Measurements from ENCODE around the gene WDR77. TPM values are rescaled to one million over a fixed set of nuclear protein-coding genes. Genes with fewer than 3 reads are reported as not detected.

The WDR77 gene
- polyA plus RNA-seq, 3 donors = 26.4 to 62.2 (median 28.1) TPM

DNA sequence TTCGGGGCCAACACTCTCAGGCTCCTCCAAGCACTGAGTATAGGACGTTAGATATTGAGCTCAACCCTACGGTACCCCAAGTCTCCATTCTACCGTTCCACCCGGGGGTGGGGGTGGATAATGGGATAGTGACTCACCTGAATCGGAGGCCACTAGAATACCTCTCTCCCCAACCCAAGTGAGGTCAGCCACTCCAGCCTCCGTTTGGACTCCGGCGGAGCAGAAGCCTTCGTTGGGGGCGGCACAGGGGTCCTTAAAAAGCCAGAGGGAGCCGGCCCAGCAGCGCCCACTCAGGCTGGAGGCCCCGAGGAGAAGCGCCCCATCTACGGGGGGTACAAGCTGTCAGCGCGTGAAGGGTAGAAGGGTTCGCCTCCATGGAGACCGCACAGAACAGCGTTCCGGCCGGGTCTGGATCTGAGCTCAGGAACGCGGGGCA lies 556 bp downstream of the WDR77 start:
- peak in 1 of 3 donors; percentile 23 for DNase-seq
- H3K36me3 Mint-ChIP-seq = peaks cover 54 to 58% of the 10 kb centered on the region in 2 donors

DNA sequence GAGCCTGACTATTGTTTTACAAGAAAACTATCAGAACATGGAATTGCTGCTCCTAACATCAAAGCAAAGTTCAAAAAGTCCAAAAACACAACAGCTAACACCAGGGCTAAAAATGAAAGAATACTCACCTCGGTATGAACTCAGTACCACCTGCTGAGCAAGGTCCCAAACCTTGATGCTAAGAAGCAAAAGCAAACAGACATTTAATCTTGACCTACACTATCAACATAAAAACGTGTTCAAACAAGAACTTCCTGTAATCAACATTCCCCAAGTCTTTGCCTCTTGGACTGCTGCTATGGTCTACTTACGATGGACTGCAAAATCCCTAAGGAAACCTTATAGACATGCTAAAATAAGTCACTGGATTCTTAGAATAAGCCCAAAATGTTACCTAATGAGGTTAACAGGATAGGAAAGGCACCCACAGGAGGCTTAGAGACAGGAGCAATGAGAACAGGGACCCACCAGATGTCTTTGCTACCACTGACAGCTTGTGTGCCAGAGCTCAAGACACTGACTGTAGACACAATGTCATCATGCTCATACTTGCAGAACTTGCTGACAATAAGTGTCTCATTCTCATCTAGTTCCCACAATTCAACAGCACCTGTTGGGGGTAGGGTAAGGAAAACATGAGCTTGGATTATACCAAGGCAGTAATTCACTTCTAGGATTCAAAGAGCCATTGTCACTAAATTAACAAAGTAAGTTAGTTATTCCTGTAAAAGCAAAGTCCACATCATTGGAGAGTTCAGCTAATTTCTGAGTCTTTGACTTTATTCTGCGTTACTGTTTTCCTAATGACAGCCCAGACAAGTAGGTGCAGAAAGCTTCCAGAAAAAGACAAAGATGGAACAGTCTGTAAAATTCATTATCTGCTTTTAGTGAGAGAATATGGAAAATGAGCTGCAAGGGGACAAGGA lies 1.8 kb downstream of the WDR77 start:
- peaks cover 57 to 65% of the 10 kb centered on the region in 2 donors for H3K36me3 Mint-ChIP-seq
- Histone ChIP-seq H3K4me2 (replicated peaks; ENCODE audit: extremely low read depth, low read length, poor library complexity, severe bottlenecking) (peak overlapping the region; percentile 2), H3K27me3 (ENCODE audit: control insufficient read depth in 2 of 2, insufficient read depth in 2 of 2, low read length in 2 of 2) (no peaks in the 10 kb centered on the region), H3K4me3 (replicated peaks in 1 of 3; ENCODE audit: low read depth in 2 of 3, low read length in 3 of 3) (peak overlapping the region in 1 of 3 experiments; percentile 94), H3K9ac (ENCODE audit: insufficient read depth, low read length, poor library complexity, severe bottlenecking) (no peak overlapping the region), H4K20me1 (ENCODE audit: insufficient read depth, low read length) (peaks cover 9% of the 10 kb centered on the region), H3K9me3 (replicated peaks in 1 of 2; ENCODE audit: control insufficient read depth in 1 of 2, insufficient read depth in 1 of 2, low read length in 2 of 2) (no peaks in the 10 kb centered on the region), H3K79me2 (ENCODE audit: insufficient read depth, low read length) (peaks cover 49% of the 10 kb centered on the region), H3K27ac (ENCODE audit: low read depth in 1 of 2, low read length in 2 of 2) (no peak overlapping the region), H3K4me1 (ENCODE audit: control insufficient read depth in 1 of 2, insufficient read depth in 2 of 2, low read length in 2 of 2) (peaks cover 25 to 35% of the 10 kb centered on the region in 2 donors), H3K36me3 (replicated peaks in 1 of 2; ENCODE audit: control insufficient read depth in 1 of 2, insufficient read depth in 2 of 2, low read length in 2 of 2) (peaks cover 39 to 68% of the 10 kb centered on the region in 2 donors), H2AFZ (ENCODE audit: insufficient read depth, low read depth, low read length, poor library complexity, severe bottlenecking) (no peak overlapping the region)
- no peak overlapping the region for H3K27ac Mint-ChIP-seq
- peaks cover 46% of the 10 kb centered on the region for H3K4me1 Mint-ChIP-seq
- H3K27me3 Mint-ChIP-seq (ENCODE audit: low read depth in 3 of 3) = peaks cover 0 to 2% (median 0%) of the 10 kb centered on the region in 3 donors
- H3K4me3 Mint-ChIP-seq = peak overlapping the region in 1 of 2 donors; percentile 99
- H3K9me3 Mint-ChIP-seq = peaks cover 0 to 2% (median 0%) of the 10 kb centered on the region in 7 donors
- TF ChIP-seq, protein P1, sequence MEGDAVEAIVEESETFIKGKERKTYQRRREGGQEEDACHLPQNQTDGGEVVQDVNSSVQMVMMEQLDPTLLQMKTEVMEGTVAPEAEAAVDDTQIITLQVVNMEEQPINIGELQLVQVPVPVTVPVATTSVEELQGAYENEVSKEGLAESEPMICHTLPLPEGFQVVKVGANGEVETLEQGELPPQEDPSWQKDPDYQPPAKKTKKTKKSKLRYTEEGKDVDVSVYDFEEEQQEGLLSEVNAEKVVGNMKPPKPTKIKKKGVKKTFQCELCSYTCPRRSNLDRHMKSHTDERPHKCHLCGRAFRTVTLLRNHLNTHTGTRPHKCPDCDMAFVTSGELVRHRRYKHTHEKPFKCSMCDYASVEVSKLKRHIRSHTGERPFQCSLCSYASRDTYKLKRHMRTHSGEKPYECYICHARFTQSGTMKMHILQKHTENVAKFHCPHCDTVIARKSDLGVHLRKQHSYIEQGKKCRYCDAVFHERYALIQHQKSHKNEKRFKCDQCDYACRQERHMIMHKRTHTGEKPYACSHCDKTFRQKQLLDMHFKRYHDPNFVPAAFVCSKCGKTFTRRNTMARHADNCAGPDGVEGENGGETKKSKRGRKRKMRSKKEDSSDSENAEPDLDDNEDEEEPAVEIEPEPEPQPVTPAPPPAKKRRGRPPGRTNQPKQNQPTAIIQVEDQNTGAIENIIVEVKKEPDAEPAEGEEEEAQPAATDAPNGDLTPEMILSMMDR (IDR thresholded peaks at IDR 0.05) = no peak
- 89% methylated on average over 4 of the region's 4 CpGs for WGBS (ENCODE audit: insufficient coverage)
- no peak for DNase-seq
- intact Hi-C loops (cut with micrococcal nuclease) = loop anchor here in 1 of 2 donors (5.0 to 10.0 kb wide), 3 partner anchors 310 to 485 kb away; partner anchors contain the start of genes DDX20 and LRIF1

More for the DNA sequence above, 556 bp downstream of the WDR77 start:
- Mint-ChIP-seq H3K4me3 (peak overlapping the region; percentile 99 to 100), H3K27me3 (ENCODE audit: low read depth in 3 of 3) (peaks cover 0 to 2% (median 0%) of the 10 kb centered on the region in 3 donors), H3K9me3 (peaks cover 0 to 2% (median 0%) of the 10 kb centered on the region in 7 donors), H3K4me1 (peaks cover 49% of the 10 kb centered on the region), H3K27ac (peak overlapping the region; percentile 68 to 100 (median 99))
- Histone ChIP-seq H3K4me1 (ENCODE audit: control insufficient read depth in 1 of 2, insufficient read depth in 2 of 2, low read length in 2 of 2) (peaks cover 25 to 36% of the 10 kb centered on the region in 2 donors), H3K27ac (ENCODE audit: low read depth in 1 of 2, low read length in 2 of 2) (peak overlapping the region; percentile 87 to 95), H3K27me3 (ENCODE audit: control insufficient read depth in 2 of 2, insufficient read depth in 2 of 2, low read length in 2 of 2) (no peaks in the 10 kb centered on the region), H3K79me2 (ENCODE audit: insufficient read depth, low read length) (peaks cover 62% of the 10 kb centered on the region), H3K4me2 (replicated peaks; ENCODE audit: extremely low read depth, low read length, poor library complexity, severe bottlenecking) (peak overlapping the region; percentile 93), H2AFZ (ENCODE audit: insufficient read depth, low read depth, low read length, poor library complexity, severe bottlenecking) (peak overlapping the region; percentile 90), H3K9me3 (replicated peaks in 1 of 2; ENCODE audit: control insufficient read depth in 1 of 2, insufficient read depth in 1 of 2, low read length in 2 of 2) (no peaks in the 10 kb centered on the region), H3K36me3 (replicated peaks in 1 of 2; ENCODE audit: control insufficient read depth in 1 of 2, insufficient read depth in 2 of 2, low read length in 2 of 2) (peaks cover 26 to 67% of the 10 kb centered on the region in 2 donors), H3K4me3 (replicated peaks in 1 of 3; ENCODE audit: low read depth in 2 of 3, low read length in 3 of 3) (peak overlapping the region; percentile 90 to 97 (median 94)), H4K20me1 (ENCODE audit: insufficient read depth, low read length) (peaks cover 15% of the 10 kb centered on the region), H3K9ac (ENCODE audit: insufficient read depth, low read length, poor library complexity, severe bottlenecking) (peak overlapping the region; percentile 93)
- intact Hi-C loops (cut with micrococcal nuclease) = loop anchor here in 1 of 2 donors (5.0 to 10.0 kb wide), 3 partner anchors 309 to 486 kb away; partner anchors contain the start of genes DDX20 and LRIF1
- TF ChIP-seq, protein P1 (IDR thresholded peaks at IDR 0.05) = no peak
- under 1% methylated on average over 18 of the region's 25 CpGs for WGBS (ENCODE audit: insufficient coverage)
